A673 (cell line): ENCODE measurements around the gene PGGT1B. TPM values are rescaled to one million over a fixed set of nuclear protein-coding genes. Genes with fewer than 3 reads are reported as not detected.

Experiments
- BruUV-seq: library from RNA; stranded (reverse); fragments of 400-500 nt; replicated peaks from 2 replicates; lab custom pipeline; 2021; lab: Mats Ljungman, UMichigan
- CTCF ChIA-PET: fragments of 300-600 bp; sonication (Branson Sonifier 250); formaldehyde crosslinking; loops from one replicate; lab custom pipeline; 2022; ENCODE audit warnings: antibody characterized with exemption; lab: Charles Lee
- POLR2A ChIA-PET: fragments of 300-600 bp; sonication (Branson Sonifier 250); formaldehyde crosslinking; loops from one replicate; lab custom pipeline; 2022; ENCODE audit warnings: antibody characterized with exemption; ENCODE audit not compliant: low non-redundant PET; lab: Charles Lee
- DNase-seq: peaks from one replicate; pipeline ENCODE4 v3.0.0-alpha.2; 2015; ENCODE audit warnings: low spot score
- H3K27ac ChIP-seq: fragments of 200-600 bp; sonication (generic); 2 replicates; pipeline ENCODE4 v1.5.1; 2016; ENCODE audit warnings: mixed run types, low read depth, mild to moderate bottlenecking, mixed read lengths, antibody characterized with exemption, low read length; ENCODE audit not compliant: poor library complexity, severe bottlenecking
- H3K27me3 ChIP-seq: fragments of 200-600 bp; sonication (generic); replicated peaks from 2 replicates; pipeline ENCODE4 v1.6.1; 2017; ENCODE audit warnings: mixed run types, low read depth, mild to moderate bottlenecking, mixed read lengths, antibody characterized with exemption, low read length; ENCODE audit not compliant: insufficient read depth, poor library complexity
- H3K36me3 ChIP-seq: fragments of 200-600 bp; sonication (generic); 2 replicates; pipeline ENCODE4 v1.6.1; 2016; ENCODE audit warnings: mixed run types, mild to moderate bottlenecking, mixed read lengths, antibody characterized with exemption, low read length; ENCODE audit not compliant: insufficient read depth, poor library complexity, severe bottlenecking
- H3K4me1 ChIP-seq: fragments of 200-600 bp; sonication (generic); 2 replicates; pipeline ENCODE4 v1.6.1; 2017; ENCODE audit warnings: mixed run types, mild to moderate bottlenecking, mixed read lengths, antibody characterized with exemption, low read length; ENCODE audit not compliant: insufficient read depth, poor library complexity, severe bottlenecking
- H3K4me3 ChIP-seq: fragments of 200-600 bp; sonication (generic); 2 replicates; pipeline ENCODE4 v1.5.1; 2016; ENCODE audit warnings: low read depth, mixed run types, mild to moderate bottlenecking, mixed read lengths, low read length; ENCODE audit not compliant: poor library complexity, severe bottlenecking
- H3K9me3 ChIP-seq: fragments of 200-600 bp; sonication (generic); 2 replicates; pipeline ENCODE4 v1.6.1; 2016; ENCODE audit warnings: mixed run types, low read depth, mild to moderate bottlenecking, mixed read lengths, antibody characterized with exemption, low read length; ENCODE audit not compliant: poor library complexity, severe bottlenecking
- CTCF ChIP-seq: fragments of 300-800, 200-600 bp; sonication (generic); conservative IDR thresholded peaks from 2 replicates; pipeline ENCODE4 v1.5.1; 2017; ENCODE audit warnings: low read depth, mild to moderate bottlenecking, antibody characterized with exemption, low read length, moderate library complexity, mixed read lengths
- EZH2 ChIP-seq: fragments of 200-600 bp; sonication (generic); IDR thresholded peaks from 2 replicates; pipeline ENCODE4 v1.6.1; 2017; ENCODE audit warnings: borderline replicate concordance, low read depth, mild to moderate bottlenecking, mixed read lengths, antibody characterized with exemption, low read length; ENCODE audit not compliant: poor library complexity, severe bottlenecking
- intact Hi-C: fragments of 100-400 bp; cut with micrococcal nuclease; formaldehyde crosslinking; loops from one replicate; pipeline ENCODE4 v1.10.0; 2022; ENCODE audit not compliant: unreplicated experiment
- total RNA-seq: library from RNA; stranded (reverse); gene quantifications from 2 replicates; pipeline ENCODE4 v1.2.3, GENCODE V29; 2021

Gene PGGT1B
- total RNA-seq, 1 experiment from 2014 or later, result 43.0 TPM

- no peak for DNase-seq
- Histone ChIP-seq H3K27me3 (no peaks in the 10 kb centered on the region), H3K4me3 (no peak overlapping the region), H3K36me3 (no peaks in the 10 kb centered on the region), H3K4me1 (no peaks in the 10 kb centered on the region), H3K27ac (no peak overlapping the region), H3K9me3 (no peaks in the 10 kb centered on the region)
- BruUV-seq, result no TSS peak
- intact Hi-C loops, result no loop called here
- ChIA-PET POLR2A (no interaction called here), CTCF (no interaction called here)
- no peak for TF ChIP-seq CTCF
- TF ChIP-seq EZH2, result no peak
These were observed 66.5 kb downstream of the PGGT1B start for GRCh38 chr5:115196161-115196560.

DNA sequence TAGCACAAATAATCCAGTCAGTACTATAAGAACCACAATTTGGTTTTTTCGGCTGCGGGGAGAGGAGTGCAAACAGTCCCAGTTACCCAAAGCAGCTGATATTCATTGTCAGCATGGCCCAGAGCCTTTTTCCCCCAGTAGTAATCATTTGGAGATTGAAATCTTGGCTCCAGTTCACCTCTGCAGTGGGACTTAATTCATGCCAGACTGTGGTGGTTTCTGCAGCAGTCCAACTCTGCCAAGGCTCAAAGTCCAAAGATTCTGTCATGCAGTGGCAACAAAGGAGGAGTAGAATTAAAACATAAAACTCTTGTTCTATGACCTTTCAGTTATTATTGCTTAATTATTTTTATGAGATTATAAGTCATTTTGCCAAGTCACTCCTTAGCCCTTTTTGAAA is 68.0 kb downstream of the PGGT1B start:
- no peak for DNase-seq
- intact Hi-C loops, result no loop called here
- no peaks in the 10 kb centered on the region for H3K9me3 ChIP-seq
- BruUV-seq, result no TSS peak
- no peak overlapping the region for H3K27ac ChIP-seq
- no peaks in the 10 kb centered on the region for H3K36me3 ChIP-seq
- TF ChIP-seq EZH2 (no peak), CTCF (no peak)
- ChIA-PET CTCF (no interaction called here), POLR2A (no interaction called here)
- H3K4me1 ChIP-seq, result no peaks in the 10 kb centered on the region
- H3K4me3 ChIP-seq, result no peak overlapping the region
- no peaks in the 10 kb centered on the region for H3K27me3 ChIP-seq

- ChIA-PET POLR2A (no interaction called here), CTCF (no interaction called here)
- Histone ChIP-seq H3K36me3 (no peaks in the 10 kb centered on the region), H3K27me3 (no peaks in the 10 kb centered on the region), H3K4me3 (no peak overlapping the region), H3K4me1 (no peaks in the 10 kb centered on the region), H3K9me3 (no peaks in the 10 kb centered on the region), H3K27ac (no peak overlapping the region)
- TF ChIP-seq CTCF (no peak), EZH2 (no peak)
- BruUV-seq, result no TSS peak
- no peak for DNase-seq
- intact Hi-C loops, result no loop called here
These were observed 69.4 kb downstream of the PGGT1B start for GRCh38 chr5:115193295-115193694.
